ENCODE data around the gene GPATCH3.

- TF ChIP-seq EZH2 (IDR thresholded peaks at IDR 0.05; ENCODE audit: insufficient read depth, poor library complexity, severe bottlenecking) (no peak), EZH2phosphoT487 (IDR thresholded peaks at IDR 0.05; ENCODE audit: insufficient read depth, low read depth) (no peak)
Observed at GRCh38 chr1:26949266-26949925, 49.1 kb upstream of the GPATCH3 start.

All from GM23248 (cell line).